Mucosa of stomach (tissue), 1 donor: Measurements from ENCODE around the gene FMN1.

Experiments used
- H3K27me3 ChIP-seq: one replicate; pipeline ENCODE4 v1.7.0; 2013; ENCODE audit warnings: mild to moderate bottlenecking, low read length; ENCODE audit not compliant: control insufficient read depth, insufficient read depth
- H3K36me3 ChIP-seq: one replicate; pipeline ENCODE4 v1.7.0; 2013; ENCODE audit warnings: low read length; ENCODE audit not compliant: control insufficient read depth, insufficient read depth
- H3K4me1 ChIP-seq: one replicate; pipeline ENCODE4 v1.7.0; 2013; ENCODE audit warnings: mild to moderate bottlenecking, low read length; ENCODE audit not compliant: control insufficient read depth, insufficient read depth
- H3K4me3 ChIP-seq: one replicate; pipeline ENCODE4 v1.7.0; 2013; ENCODE audit warnings: low read length
- H3K9ac ChIP-seq: one replicate; pipeline ENCODE4 v1.7.0; 2013; ENCODE audit warnings: mild to moderate bottlenecking, low read length, moderate library complexity
- H3K9me3 ChIP-seq: one replicate; pipeline ENCODE4 v1.7.0; 2013; ENCODE audit warnings: mild to moderate bottlenecking, low read length, moderate library complexity; ENCODE audit not compliant: control insufficient read depth
- donor health status: Pancreatic carcinoma.

Gene FMN1

GRCh38 chr15:32983679-32984078, 210.8 kb downstream of the FMN1 start:
- Histone ChIP-seq H3K9me3 (no peaks in the 10 kb centered on the region), H3K36me3 (no peaks in the 10 kb centered on the region), H3K4me1 (no peaks in the 10 kb centered on the region), H3K9ac (no peak overlapping the region), H3K4me3 (no peak overlapping the region), H3K27me3 (no peaks in the 10 kb centered on the region)

GRCh38 chr15:32982001-32982400, 212.5 kb downstream of the FMN1 start:
- Histone ChIP-seq H3K4me1 (no peaks in the 10 kb centered on the region), H3K27me3 (no peaks in the 10 kb centered on the region), H3K9me3 (no peaks in the 10 kb centered on the region), H3K36me3 (no peaks in the 10 kb centered on the region), H3K4me3 (no peak overlapping the region), H3K9ac (no peak overlapping the region)

DNA sequence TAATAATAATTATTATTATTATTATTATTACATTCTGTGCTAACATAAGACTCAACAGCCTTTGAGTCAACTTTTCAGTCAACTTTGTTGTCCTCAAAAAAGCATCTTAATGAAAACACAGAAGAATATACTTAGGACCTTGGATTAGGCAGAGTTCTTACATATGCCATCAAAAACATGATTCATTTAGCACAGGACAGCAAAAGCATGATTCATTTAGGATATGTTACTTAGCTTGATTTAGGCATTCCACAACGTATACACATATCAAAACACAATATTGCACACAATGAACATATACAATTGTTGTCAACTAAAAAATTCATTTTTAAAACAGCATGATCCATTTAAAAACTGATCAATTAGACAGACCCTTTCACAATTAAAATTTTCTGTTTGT, 213.0 kb downstream of the FMN1 start:
- H3K27me3 ChIP-seq = no peaks in the 10 kb centered on the region
- no peaks in the 10 kb centered on the region for H3K36me3 ChIP-seq
- no peaks in the 10 kb centered on the region for H3K9me3 ChIP-seq
- H3K4me1 ChIP-seq = no peaks in the 10 kb centered on the region
- no peak overlapping the region for H3K4me3 ChIP-seq
- no peak overlapping the region for H3K9ac ChIP-seq

DNA sequence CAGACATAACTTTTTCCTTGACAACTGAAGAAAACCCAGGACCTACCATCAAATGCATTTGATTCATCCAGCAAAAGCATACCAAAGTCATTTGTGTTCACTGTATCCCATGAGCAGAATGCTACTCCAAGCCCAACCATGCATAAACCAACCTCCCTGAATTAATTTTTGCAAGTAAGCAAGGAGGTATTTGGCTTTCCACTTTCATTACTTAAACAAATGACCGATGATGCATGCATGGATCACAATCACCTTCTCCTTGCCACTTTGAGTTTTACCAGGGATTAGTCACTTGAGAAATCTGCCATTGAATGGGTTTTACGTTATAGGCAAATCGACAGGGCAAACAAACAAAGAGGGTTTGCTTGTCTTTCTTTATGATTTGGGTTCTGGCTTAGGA, 214.8 kb downstream of the FMN1 start:
- no peaks in the 10 kb centered on the region for H3K9me3 ChIP-seq
- H3K27me3 ChIP-seq = no peaks in the 10 kb centered on the region
- no peaks in the 10 kb centered on the region for H3K36me3 ChIP-seq
- H3K4me1 ChIP-seq = no peaks in the 10 kb centered on the region
- H3K9ac ChIP-seq = no peak overlapping the region
- H3K4me3 ChIP-seq = no peak overlapping the region

DNA sequence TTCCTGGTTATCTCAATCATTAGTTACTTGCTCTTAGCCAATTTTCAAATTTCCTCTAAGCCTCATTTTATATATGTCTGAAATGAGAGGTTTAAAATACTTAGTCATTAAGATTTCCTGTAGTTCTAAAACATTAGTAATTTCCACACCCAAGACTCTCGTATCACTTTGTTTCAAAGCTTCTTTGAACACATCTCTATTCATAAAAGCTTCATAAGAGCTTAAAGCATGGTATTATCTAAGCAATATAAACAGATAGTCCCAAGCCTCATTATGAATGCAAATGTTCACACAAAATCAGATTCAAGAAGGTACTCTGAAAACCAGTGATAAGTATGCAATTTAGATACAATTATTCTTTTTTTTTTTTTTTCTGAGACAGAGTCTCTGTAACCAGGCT, 217.0 kb downstream of the FMN1 start:
- Histone ChIP-seq H3K4me1 (no peaks in the 10 kb centered on the region), H3K36me3 (no peaks in the 10 kb centered on the region), H3K9me3 (no peaks in the 10 kb centered on the region), H3K27me3 (no peaks in the 10 kb centered on the region), H3K4me3 (no peak overlapping the region), H3K9ac (no peak overlapping the region)

DNA sequence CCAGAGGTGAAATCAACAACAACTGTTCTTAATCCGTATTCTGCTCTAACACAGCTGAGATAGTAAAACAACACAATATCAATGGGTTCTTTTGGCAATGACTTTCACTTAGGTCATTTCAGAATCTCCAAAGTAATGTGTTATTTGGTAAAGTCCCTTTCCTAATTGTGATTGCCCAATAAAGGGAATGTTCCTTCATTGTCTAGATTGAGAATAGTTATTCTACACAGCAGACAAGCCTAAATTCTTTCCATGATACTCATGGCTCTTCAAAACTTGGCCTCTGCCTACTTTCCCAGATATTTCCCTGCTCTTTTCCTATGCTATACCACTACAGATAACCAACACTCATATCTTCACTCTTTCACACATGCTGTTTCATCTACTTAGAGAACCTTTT, 219.8 kb downstream of the FMN1 start:
- H3K9me3 ChIP-seq = no peaks in the 10 kb centered on the region
- no peaks in the 10 kb centered on the region for H3K4me1 ChIP-seq
- H3K36me3 ChIP-seq = no peaks in the 10 kb centered on the region
- H3K4me3 ChIP-seq = no peak overlapping the region
- no peak overlapping the region for H3K9ac ChIP-seq
- H3K27me3 ChIP-seq = no peaks in the 10 kb centered on the region

DNA sequence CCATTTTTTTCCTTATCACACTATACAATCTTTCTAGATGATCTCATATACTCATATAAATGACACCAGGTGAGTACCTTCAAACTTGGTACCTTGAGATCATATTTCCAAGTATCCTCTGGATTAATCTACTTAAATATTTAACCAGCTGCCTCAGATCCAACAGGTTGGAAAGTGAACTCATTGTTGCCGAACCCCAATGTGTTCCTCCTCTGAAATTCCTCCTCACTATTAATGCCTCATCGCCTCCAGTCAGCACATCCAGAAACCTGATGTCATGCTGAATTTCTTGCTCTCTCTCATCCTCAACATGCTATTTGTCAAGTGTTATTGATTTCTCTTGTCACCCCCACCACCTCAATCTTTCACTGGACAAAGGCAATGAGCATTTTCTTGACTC, 221.8 kb downstream of the FMN1 start:
- no peak overlapping the region for H3K4me3 ChIP-seq
- no peaks in the 10 kb centered on the region for H3K4me1 ChIP-seq
- H3K27me3 ChIP-seq = no peaks in the 10 kb centered on the region
- no peak overlapping the region for H3K9ac ChIP-seq
- no peaks in the 10 kb centered on the region for H3K9me3 ChIP-seq
- H3K36me3 ChIP-seq = no peaks in the 10 kb centered on the region

DNA sequence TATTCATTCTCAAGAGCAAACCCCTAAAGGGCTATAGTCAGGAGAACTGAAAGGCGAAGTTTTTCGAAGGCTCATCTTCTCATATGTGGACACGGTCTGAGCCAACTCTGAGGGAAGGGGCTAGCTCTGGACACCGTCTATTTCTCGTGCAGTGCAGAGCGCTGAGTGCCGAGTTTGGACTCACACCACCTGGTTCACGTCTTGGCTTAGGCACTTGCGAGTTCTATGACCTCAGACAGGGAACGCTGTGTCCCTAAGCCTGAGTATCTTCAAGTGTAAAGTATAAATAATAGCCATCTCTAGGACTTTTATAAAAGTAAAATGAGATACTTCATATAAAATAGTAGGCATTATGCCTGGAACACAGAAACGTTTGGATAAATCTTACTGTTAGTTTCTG, 223.7 kb downstream of the FMN1 start:
- no peak overlapping the region for H3K4me3 ChIP-seq
- H3K9me3 ChIP-seq = no peaks in the 10 kb centered on the region
- H3K9ac ChIP-seq = no peak overlapping the region
- H3K27me3 ChIP-seq = no peaks in the 10 kb centered on the region
- H3K4me1 ChIP-seq = no peaks in the 10 kb centered on the region
- no peaks in the 10 kb centered on the region for H3K36me3 ChIP-seq

DNA sequence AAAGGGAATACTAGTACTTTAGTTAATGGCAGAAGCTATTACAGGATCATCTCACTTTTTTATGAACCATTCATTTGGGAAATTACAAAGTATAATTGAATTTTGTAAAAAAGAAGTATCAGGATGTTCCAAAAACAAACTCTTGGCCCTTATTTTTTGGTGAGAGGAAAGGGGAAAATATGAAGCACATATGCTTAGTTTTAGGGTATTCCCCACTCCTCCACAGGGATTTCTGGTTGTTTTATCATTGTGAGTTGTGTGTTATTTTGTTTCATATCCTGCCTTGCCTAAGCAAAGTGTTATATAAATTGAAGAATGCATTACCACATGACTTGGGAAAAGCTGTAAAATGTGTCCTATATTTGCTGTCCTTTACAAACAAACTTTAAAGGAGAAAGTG, 227.0 kb downstream of the FMN1 start:
- H3K36me3 ChIP-seq = no peaks in the 10 kb centered on the region
- no peaks in the 10 kb centered on the region for H3K9me3 ChIP-seq
- H3K4me3 ChIP-seq = no peak overlapping the region
- H3K27me3 ChIP-seq = no peaks in the 10 kb centered on the region
- H3K4me1 ChIP-seq = no peaks in the 10 kb centered on the region
- no peak overlapping the region for H3K9ac ChIP-seq

DNA sequence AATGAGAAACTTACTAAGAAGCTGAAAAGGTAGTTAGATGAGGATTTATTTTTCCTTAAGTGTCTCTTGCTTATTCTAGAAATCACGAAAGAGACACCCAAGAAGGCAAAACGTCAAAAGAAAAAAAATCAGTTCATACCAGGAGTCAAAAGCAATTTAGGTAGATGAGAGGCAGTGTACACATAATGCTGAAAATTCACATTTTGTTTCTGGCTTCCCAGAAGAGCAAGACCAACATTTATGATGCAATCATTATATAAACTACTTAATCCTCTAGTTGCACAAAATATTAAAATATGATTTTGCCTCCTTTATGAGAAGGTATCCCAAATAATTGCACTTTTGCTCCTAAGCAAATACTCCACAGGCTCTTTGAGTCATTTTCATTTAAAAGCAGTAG, 228.0 kb downstream of the FMN1 start:
- H3K9me3 ChIP-seq = no peaks in the 10 kb centered on the region
- no peaks in the 10 kb centered on the region for H3K4me1 ChIP-seq
- H3K36me3 ChIP-seq = no peaks in the 10 kb centered on the region
- no peak overlapping the region for H3K9ac ChIP-seq
- H3K27me3 ChIP-seq = no peaks in the 10 kb centered on the region
- no peak overlapping the region for H3K4me3 ChIP-seq

DNA sequence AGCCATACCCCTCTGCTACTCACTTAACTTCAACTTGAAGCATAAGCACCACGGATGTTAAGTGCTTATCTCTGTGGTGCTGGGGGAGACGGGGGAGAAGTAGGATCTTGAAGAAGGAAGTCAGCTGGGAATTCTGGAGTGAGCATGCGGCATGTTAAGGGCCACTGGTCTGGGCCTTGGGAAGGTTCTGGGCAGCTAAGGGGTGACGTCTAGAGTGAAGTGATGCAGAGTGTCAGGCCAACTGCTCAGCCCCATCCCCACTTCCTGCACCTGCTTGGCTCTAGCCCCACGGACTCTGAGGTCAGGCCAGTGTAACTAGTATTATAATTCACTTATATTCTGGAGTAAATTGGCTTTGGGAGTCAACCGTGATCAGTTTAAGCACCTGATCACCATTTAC, 228.6 kb downstream of the FMN1 start:
- Histone ChIP-seq H3K9me3 (no peaks in the 10 kb centered on the region), H3K36me3 (no peaks in the 10 kb centered on the region), H3K9ac (no peak overlapping the region), H3K4me1 (no peaks in the 10 kb centered on the region), H3K4me3 (no peak overlapping the region), H3K27me3 (no peaks in the 10 kb centered on the region)

DNA sequence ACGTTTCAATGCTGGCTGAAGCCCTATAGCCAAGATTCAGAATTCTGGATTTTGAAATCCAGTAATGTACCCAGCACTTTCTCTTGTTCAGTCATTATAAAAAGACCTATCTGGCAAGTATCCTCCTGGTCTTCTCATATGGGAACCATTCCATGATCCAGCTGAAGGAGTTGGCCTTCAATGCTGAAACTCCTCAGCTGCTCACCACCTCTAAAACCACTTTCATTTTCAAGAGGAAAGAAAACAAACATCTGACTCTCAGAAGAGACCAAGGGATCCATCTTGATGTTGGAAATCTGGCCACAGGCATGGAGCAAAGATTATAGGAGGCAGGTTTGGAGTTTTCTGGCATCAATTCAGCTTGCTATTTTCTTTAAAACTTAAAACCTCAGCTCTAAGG, 235.4 kb downstream of the FMN1 start:
- no peaks in the 10 kb centered on the region for H3K27me3 ChIP-seq

GRCh38 chr15:32957219-32957618, 237.3 kb downstream of the FMN1 start:
- no peak overlapping the region for H3K4me3 ChIP-seq
- no peaks in the 10 kb centered on the region for H3K9me3 ChIP-seq
- no peaks in the 10 kb centered on the region for H3K36me3 ChIP-seq

More for the DNA sequence above, 235.4 kb downstream of the FMN1 start:
- peaks cover 7% of the 10 kb centered on the region for H3K4me1 ChIP-seq
- no peak overlapping the region for H3K9ac ChIP-seq
- H3K4me3 ChIP-seq = no peak overlapping the region
- no peaks in the 10 kb centered on the region for H3K9me3 ChIP-seq
- no peaks in the 10 kb centered on the region for H3K36me3 ChIP-seq

More at GRCh38 chr15:32957219-32957618, 237.3 kb downstream of the FMN1 start:
- peaks cover 7% of the 10 kb centered on the region for H3K4me1 ChIP-seq
- no peaks in the 10 kb centered on the region for H3K27me3 ChIP-seq
- no peak overlapping the region for H3K9ac ChIP-seq
